BLaER1 (cell line): ENCODE results near the gene GLIS1.

Experiments
- H3K27ac ChIP-seq: shearing (Covaris generic); formaldehyde crosslinking; 2 replicates; pipeline ENCODE4 v1.8.1; 2022
- H3K27me3 ChIP-seq: shearing (Covaris generic); formaldehyde crosslinking; 2 replicates; pipeline ENCODE4 v1.8.1; 2022
- H3K36me3 ChIP-seq: shearing (Covaris generic); formaldehyde crosslinking; 2 replicates; pipeline ENCODE4 v1.8.1; 2022
- H3K4me1 ChIP-seq: shearing (Covaris generic); formaldehyde crosslinking; 2 replicates; pipeline ENCODE4 v1.8.1; 2022
- H3K4me2 ChIP-seq: shearing (Covaris generic); formaldehyde crosslinking; 2 replicates; pipeline ENCODE4 v1.8.1; 2022
- H3K4me3 ChIP-seq: shearing (Covaris generic); formaldehyde crosslinking; 2 replicates; pipeline ENCODE4 v1.8.1; 2022
- H3K9ac ChIP-seq: shearing (Covaris generic); formaldehyde crosslinking; 2 replicates; pipeline ENCODE4 v1.8.1; 2022
- H3K9me3 ChIP-seq: shearing (Covaris generic); formaldehyde crosslinking; 2 replicates; pipeline ENCODE4 v1.8.1; 2022
- H4K20me1 ChIP-seq: shearing (Covaris generic); formaldehyde crosslinking; 2 replicates; pipeline ENCODE4 v1.8.1; 2022
- Cebpa-rat ChIP-seq: shearing (Covaris generic); IDR thresholded peaks from 2 replicates; pipeline ENCODE4 v1.8.1; 2022

The GLIS1 gene

GRCh38 chr1:53465023-53465957 lies 273.7 kb downstream of the GLIS1 start:
- H3K27ac ChIP-seq: no peak overlapping the region
- no peaks in the 10 kb centered on the region for H4K20me1 ChIP-seq
- peaks cover 11% of the 10 kb centered on the region for H3K4me1 ChIP-seq
- H3K9me3 ChIP-seq: no peaks in the 10 kb centered on the region
- no peak overlapping the region for H3K4me3 ChIP-seq
- no peaks in the 10 kb centered on the region for H3K27me3 ChIP-seq
- H3K4me2 ChIP-seq: no peak overlapping the region
- H3K9ac ChIP-seq: no peak overlapping the region
- H3K36me3 ChIP-seq: no peaks in the 10 kb centered on the region
- TF ChIP-seq Cebpa-rat: no peak

GRCh38 chr1:53463961-53464899 lies 274.7 kb downstream of the GLIS1 start:
- Histone ChIP-seq H3K9me3 (no peaks in the 10 kb centered on the region), H3K27ac (no peak overlapping the region), H3K4me2 (no peak overlapping the region), H3K4me1 (peaks cover 11% of the 10 kb centered on the region), H3K4me3 (no peak overlapping the region), H3K36me3 (no peaks in the 10 kb centered on the region), H3K9ac (no peak overlapping the region), H4K20me1 (no peaks in the 10 kb centered on the region), H3K27me3 (no peaks in the 10 kb centered on the region)
- TF ChIP-seq Cebpa-rat: no peak

GRCh38 chr1:53462769-53463501 lies 276.0 kb downstream of the GLIS1 start:
- Histone ChIP-seq H3K4me1 (peaks cover 10% of the 10 kb centered on the region), H4K20me1 (no peaks in the 10 kb centered on the region), H3K27ac (no peak overlapping the region), H3K27me3 (no peaks in the 10 kb centered on the region), H3K4me3 (no peak overlapping the region), H3K36me3 (no peaks in the 10 kb centered on the region), H3K9me3 (no peaks in the 10 kb centered on the region), H3K4me2 (no peak overlapping the region), H3K9ac (no peak overlapping the region)
- TF ChIP-seq Cebpa-rat: no peak

- TF ChIP-seq Cebpa-rat: no peak
- Histone ChIP-seq H3K4me1 (peaks cover 3% of the 10 kb centered on the region), H3K9me3 (no peaks in the 10 kb centered on the region), H3K9ac (no peak overlapping the region), H3K4me3 (no peak overlapping the region), H3K36me3 (no peaks in the 10 kb centered on the region), H3K27me3 (no peaks in the 10 kb centered on the region), H3K4me2 (no peak overlapping the region), H3K27ac (no peak overlapping the region), H4K20me1 (no peaks in the 10 kb centered on the region)
These were observed 276.8 kb downstream of the GLIS1 start for GRCh38 chr1:53462193-53462592.

DNA sequence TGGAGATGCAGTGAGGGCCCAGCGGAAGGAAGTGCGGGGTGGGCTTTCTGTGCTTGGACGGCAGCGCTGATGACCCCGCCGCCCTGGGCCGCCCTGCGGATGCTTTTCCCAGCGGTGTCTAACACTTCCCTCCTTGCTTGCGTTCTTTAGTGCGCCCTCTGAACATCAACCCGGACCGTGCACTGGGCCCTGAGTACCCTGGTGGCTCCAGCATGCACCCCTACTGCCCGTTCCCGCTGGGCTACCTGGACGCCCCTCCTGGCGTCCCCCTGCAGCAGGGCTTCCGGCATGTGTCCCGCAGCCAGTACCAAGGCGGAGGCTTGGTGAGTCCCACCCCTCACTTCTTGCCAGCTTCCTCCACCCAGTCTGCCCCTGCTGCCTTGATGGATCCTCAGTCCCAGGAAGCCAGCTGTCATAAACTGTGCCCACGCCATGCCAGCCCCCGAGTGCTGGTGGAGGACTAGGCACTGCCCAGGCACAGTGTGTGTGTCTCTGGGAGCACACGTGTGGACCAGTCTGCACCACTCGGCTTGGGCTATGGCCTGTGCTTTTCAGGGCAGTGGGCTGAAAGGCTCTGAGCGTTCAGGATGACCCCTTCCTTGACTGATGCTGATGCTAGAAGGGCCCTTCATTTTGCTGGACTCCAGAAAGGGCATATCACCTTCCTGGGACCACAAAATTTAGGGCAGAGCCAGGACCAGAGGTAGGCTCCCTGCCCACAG lies 277.5 kb downstream of the GLIS1 start:
- no peaks in the 10 kb centered on the region for H4K20me1 ChIP-seq
- H3K4me3 ChIP-seq: no peak overlapping the region
- H3K9me3 ChIP-seq: no peaks in the 10 kb centered on the region
- H3K4me2 ChIP-seq: no peak overlapping the region
- H3K27me3 ChIP-seq: no peaks in the 10 kb centered on the region
- no peaks in the 10 kb centered on the region for H3K4me1 ChIP-seq
- no peaks in the 10 kb centered on the region for H3K36me3 ChIP-seq
- H3K9ac ChIP-seq: no peak overlapping the region
- no peak for TF ChIP-seq Cebpa-rat
- no peak overlapping the region for H3K27ac ChIP-seq

DNA sequence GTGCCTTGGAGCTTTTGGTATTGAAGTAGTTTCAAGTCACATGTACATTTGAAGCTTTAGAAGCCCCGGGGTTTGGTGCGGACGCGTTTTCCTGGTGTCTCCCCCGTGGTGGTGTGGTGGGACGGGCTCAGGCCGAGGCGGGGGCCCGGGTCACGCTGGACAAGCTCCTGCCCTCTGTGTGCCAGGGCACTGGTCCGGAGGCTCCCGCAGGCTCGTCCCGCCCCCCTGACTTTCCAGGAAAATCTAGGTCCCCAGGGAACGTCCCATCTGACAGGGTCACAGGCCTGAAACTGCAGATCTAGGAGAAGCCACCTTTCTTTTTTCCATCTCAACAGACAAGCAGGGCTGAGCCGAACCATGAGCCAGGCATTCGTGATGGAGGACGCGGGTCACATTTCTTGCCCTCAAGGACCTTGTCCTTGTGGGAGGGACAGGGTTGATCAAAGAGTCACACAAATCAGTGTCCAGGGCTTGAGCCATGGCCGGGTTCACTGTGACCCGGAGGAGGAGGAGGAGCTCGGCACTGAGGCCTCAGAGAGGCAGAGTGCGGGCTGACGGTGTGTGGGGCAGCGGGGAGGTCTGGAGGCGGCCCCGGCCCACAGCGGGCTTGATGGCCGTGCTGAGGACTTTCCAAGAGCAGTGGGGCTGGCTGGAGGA lies 278.2 kb downstream of the GLIS1 start:
- Histone ChIP-seq H3K36me3 (no peaks in the 10 kb centered on the region), H3K9me3 (no peaks in the 10 kb centered on the region), H3K27ac (no peak overlapping the region), H3K27me3 (no peaks in the 10 kb centered on the region), H3K4me3 (no peak overlapping the region), H3K4me1 (no peaks in the 10 kb centered on the region), H3K9ac (no peak overlapping the region), H3K4me2 (no peak overlapping the region), H4K20me1 (no peaks in the 10 kb centered on the region)
- no peak for TF ChIP-seq Cebpa-rat

DNA sequence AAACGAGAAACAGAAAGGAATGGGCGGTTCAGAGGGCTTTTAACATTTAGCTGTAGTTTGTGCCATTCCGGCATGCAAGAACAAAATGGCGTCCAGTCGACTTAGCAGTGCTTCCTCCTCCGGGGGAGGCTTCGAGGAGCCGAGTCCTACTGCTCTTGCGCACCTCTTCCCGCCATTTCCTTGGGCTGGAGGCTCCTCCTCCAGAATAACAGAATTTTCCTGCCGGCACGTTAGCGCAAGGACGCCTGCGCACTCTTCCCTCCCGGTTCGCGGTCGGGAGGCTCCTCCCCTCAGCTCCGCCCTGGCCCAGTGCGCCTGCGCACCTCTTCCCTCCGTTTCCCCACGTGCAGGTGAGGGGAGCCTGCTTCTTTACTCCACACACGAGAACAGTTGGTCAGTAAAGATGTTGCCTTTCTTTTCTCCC lies 278.7 kb downstream of the GLIS1 start:
- TF ChIP-seq Cebpa-rat: no peak
- Histone ChIP-seq H3K36me3 (no peaks in the 10 kb centered on the region), H3K4me1 (no peaks in the 10 kb centered on the region), H3K27ac (no peak overlapping the region), H3K9me3 (no peaks in the 10 kb centered on the region), H3K4me3 (no peak overlapping the region), H3K9ac (no peak overlapping the region), H3K27me3 (no peaks in the 10 kb centered on the region), H4K20me1 (no peaks in the 10 kb centered on the region), H3K4me2 (no peak overlapping the region)

DNA sequence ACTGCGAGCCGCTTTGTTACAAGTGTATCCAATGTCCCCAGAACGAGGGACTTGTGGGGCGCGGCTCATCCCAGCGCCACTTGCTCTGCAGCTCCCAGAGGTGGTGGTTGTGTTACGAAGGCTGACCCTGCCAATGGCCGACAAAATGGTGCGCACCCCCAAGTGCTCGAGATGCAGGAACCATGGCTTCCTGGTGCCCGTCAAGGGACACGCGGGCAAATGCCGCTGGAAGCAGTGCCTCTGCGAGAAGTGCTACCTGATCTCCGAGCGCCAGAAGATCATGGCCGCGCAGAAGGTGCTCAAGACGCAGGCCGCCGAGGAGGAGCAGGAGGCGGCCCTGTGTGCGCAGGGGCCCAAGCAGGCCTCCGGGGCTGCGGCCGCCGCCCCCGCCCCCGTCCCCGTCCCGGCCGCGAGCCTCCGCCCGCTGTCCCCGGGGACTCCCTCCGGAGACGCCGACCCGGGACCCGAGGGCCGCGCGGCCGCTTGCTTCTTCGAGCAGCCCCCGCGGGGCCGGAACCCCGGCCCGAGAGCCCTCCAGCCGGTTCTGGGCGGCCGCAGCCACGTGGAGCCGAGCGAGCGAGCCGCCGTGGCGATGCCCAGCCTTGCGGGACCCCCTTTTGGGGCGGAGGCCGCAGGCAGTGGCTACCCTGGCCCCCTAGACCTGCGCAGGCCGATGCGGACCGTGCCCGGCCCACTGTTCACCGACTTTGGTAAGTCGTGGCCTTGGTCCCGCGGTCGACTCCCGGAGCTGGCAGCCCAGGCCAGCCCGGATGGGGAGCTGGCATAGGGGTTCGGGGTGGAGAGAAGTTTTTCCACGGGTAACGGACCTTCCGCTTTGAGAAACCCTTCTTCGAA lies 279.4 kb downstream of the GLIS1 start, which contains the start of gene DMRTB1:
TSS of gene DMRTB1 (plus strand) at position 79 of the 855 bp plus-strand sequence. CDS start at position 134, 55 bp downstream.
- Histone ChIP-seq H4K20me1 (no peaks in the 10 kb centered on the region), H3K9me3 (no peaks in the 10 kb centered on the region), H3K4me2 (no peak within 1 kb of the TSS), H3K27ac (no peak within 1 kb of the TSS), H3K4me3 (no peak within 1 kb of the TSS), H3K4me1 (no peaks in the 10 kb centered on the region), H3K9ac (no peak within 1 kb of the TSS), H3K36me3 (no peaks in the 10 kb centered on the region), H3K27me3 (no peaks in the 10 kb centered on the region)
- no peak for TF ChIP-seq Cebpa-rat
